Smooth muscle cell (in vitro differentiated cells): ENCODE data around the gene CELF2. TPM values are rescaled to one million over a fixed set of nuclear protein-coding genes. Genes with fewer than 3 reads are reported as not detected.
"Not testable (repeated sequence)": the region's sequence is repeated elsewhere in the genome, so short reads cannot be mapped to it uniquely, and the experiment has no call there.

Source experiments
- DNase-seq: peaks from one replicate; lab custom pipeline; 2025; ENCODE audit not compliant: unreplicated experiment; lab: John Stamatoyannopoulos, UW
- H2AFZ ChIP-seq: fragments of 200-600 bp; sonication (generic); 2 replicates; pipeline ENCODE4 v1.6.0; 2016; ENCODE audit warnings: antibody characterized with exemption, low read depth, mild to moderate bottlenecking
- H3F3A ChIP-seq: fragments of 200-600 bp; sonication (generic); 2 replicates; pipeline ENCODE4 v1.6.0; 2017; ENCODE audit warnings: antibody characterized with exemption, low read depth
- H3K27ac ChIP-seq: fragments of 200-600 bp; sonication (generic); 2 replicates; pipeline ENCODE4 v1.5.1; 2016; ENCODE audit warnings: low read depth, mild to moderate bottlenecking
- H3K27me3 ChIP-seq: fragments of 200-600 bp; sonication (generic); 2 replicates; pipeline ENCODE4 v1.6.1; 2016; ENCODE audit warnings: low read depth, mild to moderate bottlenecking
- H3K36me3 ChIP-seq: fragments of 200-600 bp; sonication (generic); 2 replicates; pipeline ENCODE4 v1.5.1; 2016; ENCODE audit warnings: low read depth
- H3K4me1 ChIP-seq: fragments of 200-600 bp; sonication (generic); 2 replicates; pipeline ENCODE4 v1.5.1; 2016; ENCODE audit warnings: low read depth
- H3K4me2 ChIP-seq: fragments of 200-600 bp; sonication (generic); 2 replicates; pipeline ENCODE4 v1.6.0; 2016; ENCODE audit warnings: mild to moderate bottlenecking
- H3K4me3 ChIP-seq: fragments of 200-600 bp; sonication (generic); 2 replicates; pipeline ENCODE4 v1.5.1; 2016; ENCODE audit warnings: mild to moderate bottlenecking
- H3K79me2 ChIP-seq: fragments of 200-600 bp; sonication (generic); 2 replicates; pipeline ENCODE4 v1.6.0; 2016; ENCODE audit warnings: low read depth, mild to moderate bottlenecking
- H3K9ac ChIP-seq: fragments of 200-600 bp; sonication (generic); 2 replicates; pipeline ENCODE4 v1.6.0; 2016; ENCODE audit warnings: low read depth
- H3K9me3 ChIP-seq: fragments of 200-600 bp; sonication (generic); replicated peaks from 2 replicates; pipeline ENCODE4 v1.5.1; 2016; ENCODE audit warnings: low read depth
- H4K20me1 ChIP-seq: fragments of 200-600 bp; sonication (generic); 2 replicates; pipeline ENCODE4 v1.6.0; 2016; ENCODE audit warnings: low read depth
- CTCF ChIP-seq: fragments of 200-600 bp; sonication (generic); IDR thresholded peaks from 2 replicates; pipeline ENCODE4 v1.5.1; 2017; ENCODE audit warnings: borderline replicate concordance, mild to moderate bottlenecking, antibody characterized with exemption; ENCODE audit not compliant: insufficient read depth, poor library complexity, severe bottlenecking
- WGBS: methylation state at CpG from one replicate; pipeline ENCODE4 v1.1.7; 2016; ENCODE audit warnings: low lambda C conversion rate; 5-methylcytosine and 5-hydroxymethylcytosine counted together
- polyA plus RNA-seq: library from polyadenylated mRNA; unstranded; fragments of >200 nt; fragmentation: Nextera tagmentation; extraction: Ambion mirVana; gene quantifications from 2 replicates; pipeline ENCODE4 v1.2.1, GENCODE V29; 2016
- total RNA-seq: library from RNA; depleted of rRNA; stranded (reverse); fragments of >200 nt; gene quantifications from 2 replicates; pipeline ENCODE4 v1.2.3, GENCODE V29; 2014

Gene CELF2
- total and polyA plus RNA-seq, 2 experiments from 2014 or later: 3.0 to 4.7 TPM

DNA sequence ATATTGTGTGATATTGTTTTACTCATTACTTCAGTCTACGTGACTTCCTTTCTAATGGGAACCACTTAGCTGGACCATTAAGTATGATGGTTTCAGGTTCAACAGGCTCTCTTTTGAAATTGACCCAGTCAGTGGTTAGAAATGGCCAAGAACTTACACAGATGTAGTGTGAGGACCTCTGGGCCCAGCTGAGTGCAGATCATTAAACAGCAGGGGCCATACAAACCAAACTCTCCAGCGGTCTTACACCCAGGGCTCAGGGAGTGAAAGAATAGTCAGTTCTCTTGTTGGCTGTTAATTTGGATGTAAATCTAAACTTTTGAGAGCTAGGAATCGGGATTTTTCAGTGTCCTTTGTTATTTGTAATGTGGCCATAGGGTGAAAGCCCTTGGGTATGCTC lies 107.3 kb downstream of the CELF2 start:
- no peak for TF ChIP-seq CTCF
- Histone ChIP-seq H3K4me3 (no peak overlapping the region), H3K4me2 (no peak overlapping the region), H3K4me1 (no peaks in the 10 kb centered on the region), H3K79me2 (no peaks in the 10 kb centered on the region), H3F3A (no peaks in the 10 kb centered on the region), H3K9me3 (no peaks in the 10 kb centered on the region), H3K27ac (no peak overlapping the region), H3K27me3 (peaks cover 22% of the 10 kb centered on the region), H2AFZ (no peak overlapping the region), H3K36me3 (no peaks in the 10 kb centered on the region), H3K9ac (no peak overlapping the region), H4K20me1 (no peaks in the 10 kb centered on the region)
- 74% methylated on average over 3 of the region's 3 CpGs for WGBS
- no peak for DNase-seq

- not testable (repeated sequence) for H4K20me1 ChIP-seq, H2AFZ ChIP-seq, H3F3A ChIP-seq, H3K36me3 ChIP-seq, H3K79me2 ChIP-seq, H3K4me3 ChIP-seq, H3K4me2 ChIP-seq, H3K4me1 ChIP-seq, H3K27ac ChIP-seq, H3K9me3 ChIP-seq, DNase-seq, H3K9ac ChIP-seq
- 97% methylated on average over 4 of the region's 4 CpGs for WGBS
- H3K27me3 ChIP-seq: peaks cover 11% of the 10 kb centered on the region
Observed at GRCh38 chr10:11127017-11127416, 109.3 kb downstream of the CELF2 start.

DNA sequence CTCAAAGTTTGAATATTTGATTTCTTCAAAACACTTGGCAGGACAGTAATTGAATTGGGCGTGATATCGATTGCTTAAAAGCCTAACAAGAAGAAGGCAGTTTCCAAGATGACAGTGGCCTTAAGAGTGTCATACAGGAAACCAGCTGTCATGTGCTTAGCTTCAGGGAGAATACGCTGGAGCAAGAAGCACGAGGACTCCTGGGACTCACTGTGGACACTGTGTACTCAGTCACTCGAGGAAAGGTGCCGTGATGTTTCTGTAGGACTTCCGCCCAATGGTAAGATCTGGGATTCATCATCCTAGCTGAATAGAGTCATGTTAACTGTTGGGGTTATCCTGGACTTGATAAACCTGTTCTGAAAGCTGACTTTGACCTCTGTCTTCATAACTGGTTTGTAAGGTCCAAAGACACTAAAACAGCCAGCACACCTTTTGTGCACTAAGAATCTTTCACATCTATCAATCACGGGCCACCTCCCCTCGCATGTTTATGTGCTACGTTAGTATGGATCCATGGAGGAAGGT lies 113.5 kb downstream of the CELF2 start:
- no peak for DNase-seq
- Histone ChIP-seq H4K20me1 (no peaks in the 10 kb centered on the region), H3F3A (no peaks in the 10 kb centered on the region), H3K79me2 (no peaks in the 10 kb centered on the region), H3K27me3 (peaks cover 7% of the 10 kb centered on the region), H3K4me2 (no peak overlapping the region), H3K4me1 (peaks cover 6% of the 10 kb centered on the region), H3K4me3 (no peak overlapping the region), H3K9me3 (no peaks in the 10 kb centered on the region), H3K27ac (no peak overlapping the region), H2AFZ (no peak overlapping the region), H3K36me3 (no peaks in the 10 kb centered on the region), H3K9ac (no peak overlapping the region)
- WGBS: 89% methylated on average over 10 of the region's 10 CpGs
- TF ChIP-seq CTCF: no peak

GRCh38 chr10:11134411-11134810 lies 116.7 kb downstream of the CELF2 start:
- TF ChIP-seq CTCF: no peak
- Histone ChIP-seq H3K9me3 (no peaks in the 10 kb centered on the region), H4K20me1 (no peaks in the 10 kb centered on the region), H2AFZ (no peak overlapping the region), H3K36me3 (no peaks in the 10 kb centered on the region), H3K4me3 (no peak overlapping the region), H3F3A (no peaks in the 10 kb centered on the region), H3K79me2 (no peaks in the 10 kb centered on the region), H3K4me1 (peaks cover 6% of the 10 kb centered on the region), H3K9ac (no peak overlapping the region), H3K27me3 (peaks cover 7% of the 10 kb centered on the region), H3K4me2 (no peak overlapping the region), H3K27ac (no peak overlapping the region)
- 84% methylated on average over 7 of the region's 7 CpGs for WGBS
- DNase-seq: no peak
